Measurements from ENCODE around the gene HOXB1.

- TF ChIP-seq CTCF (IDR thresholded peaks at IDR 0.05) (no peak), POLR2AphosphoS5 (IDR thresholded peaks at IDR 0.05; ENCODE audit: low read depth, low read length) (no peak; the same call in none of the 2 replicates), SIN3A (IDR thresholded peaks at IDR 0.05; ENCODE audit: borderline replicate concordance, insufficient read depth, low read depth, low read length) (no peak), TCF7L2 (IDR thresholded peaks at IDR 0.05; ENCODE audit: low read depth, low read length) (no peak)
- TF ChIP-seq, protein P1, sequence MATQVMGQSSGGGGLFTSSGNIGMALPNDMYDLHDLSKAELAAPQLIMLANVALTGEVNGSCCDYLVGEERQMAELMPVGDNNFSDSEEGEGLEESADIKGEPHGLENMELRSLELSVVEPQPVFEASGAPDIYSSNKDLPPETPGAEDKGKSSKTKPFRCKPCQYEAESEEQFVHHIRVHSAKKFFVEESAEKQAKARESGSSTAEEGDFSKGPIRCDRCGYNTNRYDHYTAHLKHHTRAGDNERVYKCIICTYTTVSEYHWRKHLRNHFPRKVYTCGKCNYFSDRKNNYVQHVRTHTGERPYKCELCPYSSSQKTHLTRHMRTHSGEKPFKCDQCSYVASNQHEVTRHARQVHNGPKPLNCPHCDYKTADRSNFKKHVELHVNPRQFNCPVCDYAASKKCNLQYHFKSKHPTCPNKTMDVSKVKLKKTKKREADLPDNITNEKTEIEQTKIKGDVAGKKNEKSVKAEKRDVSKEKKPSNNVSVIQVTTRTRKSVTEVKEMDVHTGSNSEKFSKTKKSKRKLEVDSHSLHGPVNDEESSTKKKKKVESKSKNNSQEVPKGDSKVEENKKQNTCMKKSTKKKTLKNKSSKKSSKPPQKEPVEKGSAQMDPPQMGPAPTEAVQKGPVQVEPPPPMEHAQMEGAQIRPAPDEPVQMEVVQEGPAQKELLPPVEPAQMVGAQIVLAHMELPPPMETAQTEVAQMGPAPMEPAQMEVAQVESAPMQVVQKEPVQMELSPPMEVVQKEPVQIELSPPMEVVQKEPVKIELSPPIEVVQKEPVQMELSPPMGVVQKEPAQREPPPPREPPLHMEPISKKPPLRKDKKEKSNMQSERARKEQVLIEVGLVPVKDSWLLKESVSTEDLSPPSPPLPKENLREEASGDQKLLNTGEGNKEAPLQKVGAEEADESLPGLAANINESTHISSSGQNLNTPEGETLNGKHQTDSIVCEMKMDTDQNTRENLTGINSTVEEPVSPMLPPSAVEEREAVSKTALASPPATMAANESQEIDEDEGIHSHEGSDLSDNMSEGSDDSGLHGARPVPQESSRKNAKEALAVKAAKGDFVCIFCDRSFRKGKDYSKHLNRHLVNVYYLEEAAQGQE (IDR thresholded peaks at IDR 0.05; ENCODE audit: insufficient read depth in 1 of 2, low read depth in 2 of 2, low read length in 1 of 2), result no peak
These were observed 27.4 kb upstream of the HOXB1 start for GRCh38 chr17:48558057-48558830.
